ENCODE data around the gene SEC16A.
A peak's percentile ranks its signal among the peaks of the same experiment; 100 is the strongest.

The SEC16A gene

GRCh38 chr9:136529516-136530460, 46.9 kb upstream of the SEC16A start:
- no peak for TF ChIP-seq L3MBTL2 (conservative IDR thresholded peaks at IDR 0.05)
- no peak for TF ChIP-seq ARNT (IDR thresholded peaks at IDR 0.05)
- TF ChIP-seq FOXM1 (IDR thresholded peaks at IDR 0.05; ENCODE audit: borderline replicate concordance), result no peak
- TF ChIP-seq ELF4 (IDR thresholded peaks at IDR 0.05), result no peak
- TF ChIP-seq ZNF384 (IDR thresholded peaks at IDR 0.05), result no peak
- no peak for TF ChIP-seq SUZ12 (IDR thresholded peaks at IDR 0.05)
- TF ChIP-seq TARDBP (IDR thresholded peaks at IDR 0.05), result no peak
- TF ChIP-seq CTBP1 (IDR thresholded peaks at IDR 0.05; ENCODE audit: borderline replicate concordance), result no peak
- no peak for TF ChIP-seq SP1 (IDR thresholded peaks at IDR 0.05)
- no peak for TF ChIP-seq FOXA1 (IDR thresholded peaks at IDR 0.05)
- DNase-seq (ENCODE audit: extremely low spot score), result no peak
- ChIA-PET CTCF (no interaction called here), POLR2A (no interaction called here)

- TF ChIP-seq LEF1 (IDR thresholded peaks at IDR 0.05; ENCODE audit: borderline replicate concordance) (no peak), ELF4 (IDR thresholded peaks at IDR 0.05) (no peak), ZNF384 (IDR thresholded peaks at IDR 0.05) (no peak), PKNOX1 (IDR thresholded peaks at IDR 0.05) (no peak), TARDBP (IDR thresholded peaks at IDR 0.05) (no peak), FOXK2 (IDR thresholded peaks at IDR 0.05) (no peak), L3MBTL2 (conservative IDR thresholded peaks at IDR 0.05) (no peak)
- CTCF ChIA-PET, result no interaction called here
- no peak for DNase-seq (ENCODE audit: extremely low spot score)
- POLR2A ChIA-PET, result no interaction called here
Observed at GRCh38 chr9:136528716-136529341, 46.0 kb upstream of the SEC16A start.

GRCh38 chr9:136527721-136528710, 45.2 kb upstream of the SEC16A start:
- POLR2A ChIA-PET, result interaction anchor here (1.3 kb wide), 1 partner anchor 41 kb away, joined by 3 read pairs; no protein-coding TSS in a partner anchor
- CTCF ChIA-PET, result no interaction called here
- peak; percentile 45 for DNase-seq (ENCODE audit: extremely low spot score)
- TF ChIP-seq CTBP1 (IDR thresholded peaks at IDR 0.05; ENCODE audit: borderline replicate concordance), result 0 out of 2 replicates have a peak, but pooled peaks have one; percentile 19
- TF ChIP-seq ZNF384 (IDR thresholded peaks at IDR 0.05), result no peak

- DNase-seq (ENCODE audit: extremely low spot score), result no peak
- CTCF ChIA-PET, result no interaction called here
Observed at GRCh38 chr9:136527131-136527530, 44.3 kb upstream of the SEC16A start.

GRCh38 chr9:136526625-136527066, 43.8 kb upstream of the SEC16A start:
- no peak for DNase-seq (ENCODE audit: extremely low spot score)
- ChIA-PET CTCF (no interaction called here), POLR2A (interaction anchor here (1.3 kb wide), 1 partner anchor 39 kb away, joined by 3 read pairs; no protein-coding TSS in a partner anchor)
- no peak for TF ChIP-seq SUZ12 (IDR thresholded peaks at IDR 0.05)
- no peak for TF ChIP-seq NFRKB (IDR thresholded peaks at IDR 0.05)
- TF ChIP-seq PKNOX1 (IDR thresholded peaks at IDR 0.05), result peak; percentile 65

More at GRCh38 chr9:136527131-136527530, 44.3 kb upstream of the SEC16A start:
- POLR2A ChIA-PET, result interaction anchor here (1.3 kb wide), 1 partner anchor 40 kb away, joined by 3 read pairs; no protein-coding TSS in a partner anchor
- TF ChIP-seq FOXA1 (IDR thresholded peaks at IDR 0.05) (no peak), BHLHE40 (IDR thresholded peaks at IDR 0.05; ENCODE audit: borderline replicate concordance) (no peak), TARDBP (IDR thresholded peaks at IDR 0.05) (no peak), HDGF (IDR thresholded peaks at IDR 0.05; ENCODE audit: borderline replicate concordance) (no peak), ZNF384 (IDR thresholded peaks at IDR 0.05) (no peak), ELF4 (IDR thresholded peaks at IDR 0.05) (no peak)

GRCh38 chr9:136525841-136526499, 43.1 kb upstream of the SEC16A start:
- POLR2A ChIA-PET, result no interaction called here
- CTCF ChIA-PET, result no interaction called here
- DNase-seq (ENCODE audit: extremely low spot score), result no peak
- TF ChIP-seq L3MBTL2 (conservative IDR thresholded peaks at IDR 0.05) (no peak; the same call in 1 of the 2 replicates), SP1 (IDR thresholded peaks at IDR 0.05) (no peak), ARNT (IDR thresholded peaks at IDR 0.05) (no peak), NFRKB (IDR thresholded peaks at IDR 0.05) (no peak), FOXM1 (IDR thresholded peaks at IDR 0.05; ENCODE audit: borderline replicate concordance) (no peak), PKNOX1 (IDR thresholded peaks at IDR 0.05) (no peak), SUZ12 (IDR thresholded peaks at IDR 0.05) (no peak), FOXK2 (IDR thresholded peaks at IDR 0.05) (no peak), FOXA1 (IDR thresholded peaks at IDR 0.05) (no peak), TARDBP (IDR thresholded peaks at IDR 0.05) (no peak), BHLHE40 (IDR thresholded peaks at IDR 0.05; ENCODE audit: borderline replicate concordance) (no peak), ZNF384 (IDR thresholded peaks at IDR 0.05) (no peak), ELF4 (IDR thresholded peaks at IDR 0.05) (no peak), LEF1 (IDR thresholded peaks at IDR 0.05; ENCODE audit: borderline replicate concordance) (no peak)

Data from HEK293T (cell line).